Glutamatergic neuron (in vitro differentiated cells): ENCODE measurements around the gene PAK4. TPM values are rescaled to one million over a fixed set of nuclear protein-coding genes. Genes with fewer than 3 reads are reported as not detected.

Source experiments
- DNase-seq: peaks from one replicate; pipeline ENCODE4 v3.0.0; 2022
- H3K27ac Mint-ChIP-seq: one replicate; pipeline ENCODE4 v1.8.0; 2020; ENCODE audit warnings: mild to moderate bottlenecking, mixed read lengths, inconsistent platforms; ENCODE audit not compliant: unreplicated experiment
- H3K27me3 Mint-ChIP-seq: one replicate; pipeline ENCODE4 v1.8.0; 2020; ENCODE audit warnings: mild to moderate bottlenecking, moderate library complexity, mixed read lengths, inconsistent platforms; ENCODE audit not compliant: unreplicated experiment
- H3K36me3 Mint-ChIP-seq: one replicate; pipeline ENCODE4 v1.8.0; 2020; ENCODE audit warnings: mild to moderate bottlenecking, mixed read lengths, inconsistent platforms; ENCODE audit not compliant: unreplicated experiment
- H3K4me1 Mint-ChIP-seq: one replicate; pipeline ENCODE4 v1.8.0; 2020; ENCODE audit warnings: mild to moderate bottlenecking, low read depth, mixed read lengths, inconsistent platforms; ENCODE audit not compliant: unreplicated experiment
- H3K4me3 Mint-ChIP-seq: one replicate; pipeline ENCODE4 v1.8.0; 2020; ENCODE audit warnings: mild to moderate bottlenecking, mixed read lengths, inconsistent platforms; ENCODE audit not compliant: unreplicated experiment
- H3K9me3 Mint-ChIP-seq: one replicate; pipeline ENCODE4 v1.8.0; 2020; ENCODE audit warnings: mild to moderate bottlenecking, moderate library complexity, mixed read lengths, inconsistent platforms; ENCODE audit not compliant: unreplicated experiment
- CTCF ChIP-seq: fragments of 200-600 bp; sonication (generic); IDR thresholded peaks from one replicate; pipeline ENCODE4 v1.5.0; 2021; ENCODE audit not compliant: partially characterized antibody, unreplicated experiment
- total RNA-seq: library from RNA; stranded (reverse); fragmentation: NEBNext Ultra II Directional; extraction: Animal tissue kit (Norgen Biotek cat#: 25700); gene quantifications from one replicate; pipeline ENCODE4 v1.2.1, GENCODE V29; 2021; ENCODE audit not compliant: unreplicated experiment

PAK4 gene
- total RNA-seq, 1 donor from 2014 or later, result 52.5 TPM

GRCh38 chr19:39174142-39174541 is 48.6 kb downstream of the PAK4 start:
- Mint-ChIP-seq H3K4me3 (no peak overlapping the region), H3K36me3 (no peaks in the 10 kb centered on the region), H3K4me1 (peaks cover 1% of the 10 kb centered on the region), H3K27ac (no peak overlapping the region), H3K27me3 (peaks cover 2% of the 10 kb centered on the region), H3K9me3 (peaks cover 2% of the 10 kb centered on the region)
- TF ChIP-seq CTCF, result no peak
- DNase-seq, result no peak

GRCh38 chr19:39174558-39175544 is 49.3 kb downstream of the PAK4 start:
- no peak overlapping the region for H3K4me3 Mint-ChIP-seq
- peaks cover 2% of the 10 kb centered on the region for H3K27me3 Mint-ChIP-seq
- H3K4me1 Mint-ChIP-seq, result peaks cover 1% of the 10 kb centered on the region
- H3K27ac Mint-ChIP-seq, result no peak overlapping the region
- no peak for DNase-seq
- H3K9me3 Mint-ChIP-seq, result peaks cover 2% of the 10 kb centered on the region
- TF ChIP-seq CTCF, result no peak
- H3K36me3 Mint-ChIP-seq, result no peaks in the 10 kb centered on the region

- no peak overlapping the region for H3K4me3 Mint-ChIP-seq
These were observed 50.0 kb downstream of the PAK4 start for GRCh38 chr19:39175564-39175963.

GRCh38 chr19:39177110-39177699 is 51.6 kb downstream of the PAK4 start:
- no peak for DNase-seq
- Mint-ChIP-seq H3K27ac (no peak overlapping the region), H3K4me3 (no peak overlapping the region), H3K9me3 (peaks cover 6% of the 10 kb centered on the region), H3K4me1 (no peaks in the 10 kb centered on the region), H3K36me3 (no peaks in the 10 kb centered on the region), H3K27me3 (peaks cover 2% of the 10 kb centered on the region)
- no peak for TF ChIP-seq CTCF

More at GRCh38 chr19:39175564-39175963, 50.0 kb downstream of the PAK4 start:
- Mint-ChIP-seq H3K27ac (no peak overlapping the region), H3K36me3 (no peaks in the 10 kb centered on the region), H3K9me3 (peaks cover 2% of the 10 kb centered on the region), H3K27me3 (peaks cover 2% of the 10 kb centered on the region), H3K4me1 (peaks cover 1% of the 10 kb centered on the region)
- no peak for DNase-seq
- no peak for TF ChIP-seq CTCF

GRCh38 chr19:39177736-39178135 is 52.1 kb downstream of the PAK4 start:
- H3K36me3 Mint-ChIP-seq, result no peaks in the 10 kb centered on the region
- DNase-seq, result no peak
- H3K9me3 Mint-ChIP-seq, result peaks cover 4% of the 10 kb centered on the region
- no peak for TF ChIP-seq CTCF
- H3K27ac Mint-ChIP-seq, result no peak overlapping the region
- H3K4me1 Mint-ChIP-seq, result no peaks in the 10 kb centered on the region
- peaks cover 2% of the 10 kb centered on the region for H3K27me3 Mint-ChIP-seq
- H3K4me3 Mint-ChIP-seq, result no peak overlapping the region
